Measurements from ENCODE around the gene KRTAP10-6. TPM values are rescaled to one million over a fixed set of nuclear protein-coding genes. Genes with fewer than 3 reads are reported as not detected.
"Not testable (repeated sequence)": the region's sequence is repeated elsewhere in the genome, so short reads cannot be mapped to it uniquely, and the experiment has no call there.

KRTAP10-6 gene
- not detected for polyA plus RNA-seq
- long read RNA-seq, donor 1: 0 reads
- long read RNA-seq, donor 2: 0 reads
- long read RNA-seq, donor 3: 0 reads
- long read RNA-seq, donor 4: 0 reads
- long read RNA-seq, donor 5: 0 reads
- long read RNA-seq, donor 6: 0 reads
- long read RNA-seq, donor 7: 0 reads
- long read RNA-seq, donor 8: 0 reads
- long read RNA-seq, donor 9: 0 reads
- long read RNA-seq, donor 10: 0 reads

GRCh38 chr21:44592446-44593311 lies at the start of gene KRTAP10-6:
KRTAP10-6 (minus strand) TSS chr21:44592505; CDS start chr21:44592484, 21 bp downstream.
- Histone ChIP-seq H3K36me3 (ENCODE audit: control insufficient read depth in 3 of 3, insufficient read depth in 2 of 3, low read depth in 1 of 3, low read length in 3 of 3) (no peaks in the 10 kb centered on the region), H3K4me1 (ENCODE audit: control insufficient read depth in 3 of 3, insufficient read depth in 2 of 3, low read depth in 1 of 3, low read length in 2 of 3) (no peaks in the 10 kb centered on the region), H3K27ac (ENCODE audit: low read depth in 1 of 3, low read length in 2 of 3) (no peak within 1 kb of the TSS), H3K9me3 (ENCODE audit: control insufficient read depth in 2 of 2, insufficient read depth in 1 of 2, low read depth in 1 of 2, low read length in 1 of 2) (no peaks in the 10 kb centered on the region), H3K4me3 (ENCODE audit: low read depth in 1 of 3, low read length in 3 of 3) (no peak within 1 kb of the TSS), H3K27me3 (ENCODE audit: control insufficient read depth in 3 of 3, insufficient read depth in 3 of 3, low read length in 3 of 3) (peaks cover 0 to 6% (median 4%) of the 10 kb centered on the region in 3 donors)
- 55 to 61% (median 61%) methylated on average over 31 to 33 of the region's 33 CpGs for WGBS, 3 donors
- no peak for FAIRE-seq
- DNase-seq: no peak

- H3K27me3 ChIP-seq (ENCODE audit: control insufficient read depth in 3 of 3, insufficient read depth in 3 of 3, low read length in 3 of 3): no peaks in the 10 kb centered on the region
- FAIRE-seq: no peak
These were observed 48.5 kb upstream of the KRTAP10-6 start for GRCh38 chr21:44640761-44641160.

GRCh38 chr21:44639331-44639655 lies 47.0 kb upstream of the KRTAP10-6 start:
- no peak for DNase-seq
- H3K27ac ChIP-seq (ENCODE audit: low read depth in 1 of 3, low read length in 2 of 3): no peak overlapping the region
- H3K27me3 ChIP-seq (ENCODE audit: control insufficient read depth in 3 of 3, insufficient read depth in 3 of 3, low read length in 3 of 3): no peaks in the 10 kb centered on the region
- no peaks in the 10 kb centered on the region for H3K4me1 ChIP-seq (ENCODE audit: control insufficient read depth in 3 of 3, insufficient read depth in 2 of 3, low read depth in 1 of 3, low read length in 2 of 3)
- H3K4me3 ChIP-seq (ENCODE audit: low read depth in 1 of 3, low read length in 3 of 3): no peak overlapping the region
- WGBS, 3 donors: 81 to 84% (median 84%) methylated on average over 12 of the region's 12 CpGs
- peaks cover 0 to 9% of the 10 kb centered on the region in 2 donors for H3K9me3 ChIP-seq (ENCODE audit: control insufficient read depth in 2 of 2, insufficient read depth in 1 of 2, low read depth in 1 of 2, low read length in 1 of 2)
- no peak for FAIRE-seq
- H3K36me3 ChIP-seq (ENCODE audit: control insufficient read depth in 3 of 3, insufficient read depth in 2 of 3, low read depth in 1 of 3, low read length in 3 of 3): no peaks in the 10 kb centered on the region

More at GRCh38 chr21:44640761-44641160, 48.5 kb upstream of the KRTAP10-6 start:
- Histone ChIP-seq H3K27ac (ENCODE audit: low read depth in 1 of 3, low read length in 2 of 3) (no peak overlapping the region), H3K4me3 (ENCODE audit: low read depth in 1 of 3, low read length in 3 of 3) (no peak overlapping the region), H3K4me1 (ENCODE audit: control insufficient read depth in 3 of 3, insufficient read depth in 2 of 3, low read depth in 1 of 3, low read length in 2 of 3) (no peaks in the 10 kb centered on the region), H3K36me3 (ENCODE audit: control insufficient read depth in 3 of 3, insufficient read depth in 2 of 3, low read depth in 1 of 3, low read length in 3 of 3) (no peaks in the 10 kb centered on the region), H3K9me3 (ENCODE audit: control insufficient read depth in 2 of 2, insufficient read depth in 1 of 2, low read depth in 1 of 2, low read length in 1 of 2) (peaks cover 0 to 10% of the 10 kb centered on the region in 2 donors)
- DNase-seq: no peak
- 81 to 87% (median 81%) methylated on average over 5 of the region's 5 CpGs for WGBS, 3 donors

- not testable (repeated sequence) for H3K4me1 ChIP-seq (ENCODE audit: control insufficient read depth in 3 of 3, insufficient read depth in 2 of 3, low read depth in 1 of 3, low read length in 2 of 3); DNase-seq; H3K36me3 ChIP-seq (ENCODE audit: control insufficient read depth in 3 of 3, insufficient read depth in 2 of 3, low read depth in 1 of 3, low read length in 3 of 3); H3K27me3 ChIP-seq (ENCODE audit: control insufficient read depth in 3 of 3, insufficient read depth in 3 of 3, low read length in 3 of 3); H3K4me3 ChIP-seq (ENCODE audit: low read depth in 1 of 3, low read length in 3 of 3); H3K9me3 ChIP-seq (ENCODE audit: control insufficient read depth in 2 of 2, insufficient read depth in 1 of 2, low read depth in 1 of 2, low read length in 1 of 2); H3K27ac ChIP-seq (ENCODE audit: low read depth in 1 of 3, low read length in 2 of 3); FAIRE-seq
- WGBS, 3 donors: 77 to 89% (median 79%) methylated on average over 16 to 21 of the region's 21 CpGs
These were observed 46.4 kb upstream of the KRTAP10-6 start for GRCh38 chr21:44638506-44639330.

- not testable (repeated sequence) for FAIRE-seq, DNase-seq
- 52 to 62% (median 58%) methylated on average over 11 to 12 of the region's 12 CpGs for WGBS, 3 donors
These were observed 45.6 kb upstream of the KRTAP10-6 start for GRCh38 chr21:44637851-44638348.

GRCh38 chr21:44637018-44637850 lies 44.9 kb upstream of the KRTAP10-6 start, which contains the start of gene KRTAP10-10:
KRTAP10-10 (plus strand) TSS chr21:44637356; CDS start chr21:44637418, 62 bp downstream.
- 50 to 58% (median 54%) methylated on average over 11 to 21 of the region's 21 CpGs for WGBS, 3 donors
- DNase-seq (no peak), FAIRE-seq (no peak)
- H3K36me3 ChIP-seq (ENCODE audit: control insufficient read depth in 3 of 3, insufficient read depth in 2 of 3, low read depth in 1 of 3, low read length in 3 of 3): no peaks in the 10 kb centered on the region
- H3K27me3 ChIP-seq (ENCODE audit: control insufficient read depth in 3 of 3, insufficient read depth in 3 of 3, low read length in 3 of 3): no peaks in the 10 kb centered on the region
- H3K4me3 ChIP-seq (ENCODE audit: low read depth in 1 of 3, low read length in 3 of 3): no peak within 1 kb of the TSS
- H3K9me3 ChIP-seq (ENCODE audit: control insufficient read depth in 2 of 2, insufficient read depth in 1 of 2, low read depth in 1 of 2, low read length in 1 of 2): peaks cover 0 to 5% of the 10 kb centered on the region in 2 donors
- no peaks in the 10 kb centered on the region for H3K4me1 ChIP-seq (ENCODE audit: control insufficient read depth in 3 of 3, insufficient read depth in 2 of 3, low read depth in 1 of 3, low read length in 2 of 3)
- no peak within 1 kb of the TSS for H3K27ac ChIP-seq (ENCODE audit: low read depth in 1 of 3, low read length in 2 of 3)

More at GRCh38 chr21:44637851-44638348, 45.6 kb upstream of the KRTAP10-6 start:
- not testable (repeated sequence) for H3K27ac ChIP-seq (ENCODE audit: low read depth in 1 of 3, low read length in 2 of 3); H3K9me3 ChIP-seq (ENCODE audit: control insufficient read depth in 2 of 2, insufficient read depth in 1 of 2, low read depth in 1 of 2, low read length in 1 of 2); H3K4me3 ChIP-seq (ENCODE audit: low read depth in 1 of 3, low read length in 3 of 3); H3K4me1 ChIP-seq (ENCODE audit: control insufficient read depth in 3 of 3, insufficient read depth in 2 of 3, low read depth in 1 of 3, low read length in 2 of 3); H3K27me3 ChIP-seq (ENCODE audit: control insufficient read depth in 3 of 3, insufficient read depth in 3 of 3, low read length in 3 of 3); H3K36me3 ChIP-seq (ENCODE audit: control insufficient read depth in 3 of 3, insufficient read depth in 2 of 3, low read depth in 1 of 3, low read length in 3 of 3)

- Histone ChIP-seq H3K4me3 (ENCODE audit: low read depth in 1 of 3, low read length in 3 of 3) (no peak overlapping the region), H3K9me3 (ENCODE audit: control insufficient read depth in 2 of 2, insufficient read depth in 1 of 2, low read depth in 1 of 2, low read length in 1 of 2) (peaks cover 0 to 7% of the 10 kb centered on the region in 2 donors), H3K4me1 (ENCODE audit: control insufficient read depth in 3 of 3, insufficient read depth in 2 of 3, low read depth in 1 of 3, low read length in 2 of 3) (no peaks in the 10 kb centered on the region), H3K27me3 (ENCODE audit: control insufficient read depth in 3 of 3, insufficient read depth in 3 of 3, low read length in 3 of 3) (no peaks in the 10 kb centered on the region), H3K36me3 (ENCODE audit: control insufficient read depth in 3 of 3, insufficient read depth in 2 of 3, low read depth in 1 of 3, low read length in 3 of 3) (no peaks in the 10 kb centered on the region), H3K27ac (ENCODE audit: low read depth in 1 of 3, low read length in 2 of 3) (no peak overlapping the region)
- no peak for DNase-seq
- 74 to 82% (median 80%) methylated on average over 15 of the region's 15 CpGs for WGBS, 3 donors
- no peak for FAIRE-seq
These were observed 44.1 kb upstream of the KRTAP10-6 start for GRCh38 chr21:44636209-44637017.

Data from small intestine (tissue), 16 donors.